Measurements from ENCODE around the gene RBBP4. TPM values are rescaled to one million over a fixed set of nuclear protein-coding genes. Genes with fewer than 3 reads are reported as not detected.

The RBBP4 gene
- total and polyA plus RNA-seq, 2 of the 13 experiments (the other 11 are each of a cell fraction or from before 2014, with no cell fraction given), result 64.4 to 166 TPM

DNA sequence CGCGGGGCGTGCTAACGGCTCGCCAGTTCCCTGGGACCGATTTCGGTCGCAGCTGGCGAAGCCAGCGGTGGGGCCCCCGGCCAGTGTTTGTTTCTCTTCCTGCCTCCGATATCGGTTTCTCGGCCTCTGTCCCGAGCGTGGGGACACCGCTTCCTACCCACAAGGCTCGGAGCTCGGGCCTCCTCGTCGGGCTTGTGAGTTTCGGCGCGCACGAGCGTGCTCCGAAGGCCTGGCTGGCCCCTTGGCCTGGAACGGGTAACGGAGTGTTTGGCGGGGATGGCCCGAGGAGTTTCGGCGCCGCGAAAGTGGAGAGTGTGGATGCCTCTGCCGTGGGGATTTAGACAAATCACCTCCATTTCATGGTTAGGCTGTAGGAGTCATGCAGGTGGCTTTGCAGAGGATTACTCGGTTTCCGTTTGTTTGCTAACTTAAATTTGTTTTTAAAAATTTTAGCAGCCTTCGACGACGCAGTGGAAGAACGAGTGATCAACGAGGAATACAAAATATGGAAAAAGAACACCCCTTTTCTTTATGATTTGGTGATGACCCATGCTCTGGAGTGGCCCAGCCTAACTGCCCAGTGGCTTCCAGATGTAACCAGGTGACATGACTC is 559 bp downstream of the RBBP4 start (continued):
- TF ChIP-seq, protein P1, sequence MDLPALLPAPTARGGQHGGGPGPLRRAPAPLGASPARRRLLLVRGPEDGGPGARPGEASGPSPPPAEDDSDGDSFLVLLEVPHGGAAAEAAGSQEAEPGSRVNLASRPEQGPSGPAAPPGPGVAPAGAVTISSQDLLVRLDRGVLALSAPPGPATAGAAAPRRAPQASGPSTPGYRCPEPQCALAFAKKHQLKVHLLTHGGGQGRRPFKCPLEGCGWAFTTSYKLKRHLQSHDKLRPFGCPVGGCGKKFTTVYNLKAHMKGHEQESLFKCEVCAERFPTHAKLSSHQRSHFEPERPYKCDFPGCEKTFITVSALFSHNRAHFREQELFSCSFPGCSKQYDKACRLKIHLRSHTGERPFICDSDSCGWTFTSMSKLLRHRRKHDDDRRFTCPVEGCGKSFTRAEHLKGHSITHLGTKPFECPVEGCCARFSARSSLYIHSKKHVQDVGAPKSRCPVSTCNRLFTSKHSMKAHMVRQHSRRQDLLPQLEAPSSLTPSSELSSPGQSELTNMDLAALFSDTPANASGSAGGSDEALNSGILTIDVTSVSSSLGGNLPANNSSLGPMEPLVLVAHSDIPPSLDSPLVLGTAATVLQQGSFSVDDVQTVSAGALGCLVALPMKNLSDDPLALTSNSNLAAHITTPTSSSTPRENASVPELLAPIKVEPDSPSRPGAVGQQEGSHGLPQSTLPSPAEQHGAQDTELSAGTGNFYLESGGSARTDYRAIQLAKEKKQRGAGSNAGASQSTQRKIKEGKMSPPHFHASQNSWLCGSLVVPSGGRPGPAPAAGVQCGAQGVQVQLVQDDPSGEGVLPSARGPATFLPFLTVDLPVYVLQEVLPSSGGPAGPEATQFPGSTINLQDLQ (CRISPR knock-in tag; IDR thresholded peaks at IDR 0.05), result no peak
- TF ChIP-seq BCL6 (CRISPR knock-in tag; IDR thresholded peaks at IDR 0.05) (no peak), ZNF264 (CRISPR knock-in tag; IDR thresholded peaks at IDR 0.05) (peak; percentile 1; the same call in 1 of the 2 replicates), KAT2B (IDR thresholded peaks at IDR 0.05; ENCODE audit: borderline replicate concordance, low read depth, low read length) (no peak), ZNF333 (CRISPR knock-in tag; IDR thresholded peaks at IDR 0.05; ENCODE audit: borderline replicate concordance) (0 out of 2 replicates have a peak, but pooled peaks have one; percentile 6), ZSCAN30 (CRISPR knock-in tag; IDR thresholded peaks at IDR 0.05) (0 out of 2 replicates have a peak, but pooled peaks have one; percentile 10), RNF2 (conservative IDR thresholded peaks at IDR 0.05; ENCODE audit: low read depth) (0 out of 2 replicates have a peak, but pooled peaks have one; percentile 73), ZNF780A (CRISPR knock-in tag; IDR thresholded peaks at IDR 0.05) (no peak), RELA (CRISPR knock-in tag; IDR thresholded peaks at IDR 0.05) (no peak), MTF1 (CRISPR knock-in tag; IDR thresholded peaks at IDR 0.05) (no peak; the same call in 1 of the 2 replicates), MTF2 (CRISPR knock-in tag; IDR thresholded peaks at IDR 0.05; ENCODE audit: borderline replicate concordance) (no peak), U2AF2 (IDR thresholded peaks at IDR 0.05; ENCODE audit: low read depth, low read length) (0 out of 2 replicates have a peak, but pooled peaks have one; percentile 55), RAD51 (IDR thresholded peaks at IDR 0.05; ENCODE audit: borderline replicate concordance) (no peak), GATA4 (IDR thresholded peaks at IDR 0.05; ENCODE audit: borderline replicate concordance, low read depth) (no peak), PAX8 (CRISPR knock-in tag; IDR thresholded peaks at IDR 0.05; ENCODE audit: borderline replicate concordance) (no peak), CBX5 (CRISPR knock-in tag; IDR thresholded peaks at IDR 0.05; ENCODE audit: borderline replicate concordance) (no peak), ZKSCAN5 (CRISPR knock-in tag; IDR thresholded peaks at IDR 0.05) (0 out of 2 replicates have a peak, but pooled peaks have one; percentile 12)
- TF ChIP-seq, protein P2, sequence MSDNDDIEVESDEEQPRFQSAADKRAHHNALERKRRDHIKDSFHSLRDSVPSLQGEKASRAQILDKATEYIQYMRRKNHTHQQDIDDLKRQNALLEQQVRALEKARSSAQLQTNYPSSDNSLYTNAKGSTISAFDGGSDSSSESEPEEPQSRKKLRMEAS (IDR thresholded peaks at IDR 0.05), result no peak; the same call in 1 of the 2 replicates
- TF ChIP-seq, protein P3, sequence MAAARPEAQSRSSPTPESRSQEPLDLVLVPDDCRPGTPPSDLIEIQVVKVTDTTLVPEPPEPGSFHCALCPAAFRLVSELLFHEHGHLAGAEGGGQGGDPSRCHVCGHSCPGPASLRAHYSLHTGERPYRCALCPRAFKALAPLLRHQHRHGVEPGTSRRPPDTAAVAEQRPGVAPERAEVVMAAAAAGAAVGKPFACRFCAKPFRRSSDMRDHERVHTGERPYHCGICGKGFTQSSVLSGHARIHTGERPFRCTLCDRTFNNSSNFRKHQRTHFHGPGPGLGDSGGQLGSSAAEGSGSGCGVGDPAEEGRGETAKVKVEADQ (CRISPR knock-in tag; IDR thresholded peaks at IDR 0.05; ENCODE audit: borderline replicate concordance), result peak; percentile 65; the same call in 1 of the 2 replicates
- TF ChIP-seq, protein P4, sequence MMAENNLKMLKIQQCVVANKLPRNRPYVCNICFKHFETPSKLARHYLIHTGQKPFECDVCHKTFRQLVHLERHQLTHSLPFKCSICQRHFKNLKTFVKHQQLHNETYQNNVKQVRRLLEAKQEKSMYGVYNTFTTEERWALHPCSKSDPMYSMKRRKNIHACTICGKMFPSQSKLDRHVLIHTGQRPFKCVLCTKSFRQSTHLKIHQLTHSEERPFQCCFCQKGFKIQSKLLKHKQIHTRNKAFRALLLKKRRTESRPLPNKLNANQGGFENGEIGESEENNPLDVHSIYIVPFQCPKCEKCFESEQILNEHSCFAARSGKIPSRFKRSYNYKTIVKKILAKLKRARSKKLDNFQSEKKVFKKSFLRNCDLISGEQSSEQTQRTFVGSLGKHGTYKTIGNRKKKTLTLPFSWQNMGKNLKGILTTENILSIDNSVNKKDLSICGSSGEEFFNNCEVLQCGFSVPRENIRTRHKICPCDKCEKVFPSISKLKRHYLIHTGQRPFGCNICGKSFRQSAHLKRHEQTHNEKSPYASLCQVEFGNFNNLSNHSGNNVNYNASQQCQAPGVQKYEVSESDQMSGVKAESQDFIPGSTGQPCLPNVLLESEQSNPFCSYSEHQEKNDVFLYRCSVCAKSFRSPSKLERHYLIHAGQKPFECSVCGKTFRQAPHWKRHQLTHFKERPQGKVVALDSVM (CRISPR knock-in tag; IDR thresholded peaks at IDR 0.05), result peak; percentile 9; the same call in 1 of the 2 replicates
- TF ChIP-seq, protein P5, sequence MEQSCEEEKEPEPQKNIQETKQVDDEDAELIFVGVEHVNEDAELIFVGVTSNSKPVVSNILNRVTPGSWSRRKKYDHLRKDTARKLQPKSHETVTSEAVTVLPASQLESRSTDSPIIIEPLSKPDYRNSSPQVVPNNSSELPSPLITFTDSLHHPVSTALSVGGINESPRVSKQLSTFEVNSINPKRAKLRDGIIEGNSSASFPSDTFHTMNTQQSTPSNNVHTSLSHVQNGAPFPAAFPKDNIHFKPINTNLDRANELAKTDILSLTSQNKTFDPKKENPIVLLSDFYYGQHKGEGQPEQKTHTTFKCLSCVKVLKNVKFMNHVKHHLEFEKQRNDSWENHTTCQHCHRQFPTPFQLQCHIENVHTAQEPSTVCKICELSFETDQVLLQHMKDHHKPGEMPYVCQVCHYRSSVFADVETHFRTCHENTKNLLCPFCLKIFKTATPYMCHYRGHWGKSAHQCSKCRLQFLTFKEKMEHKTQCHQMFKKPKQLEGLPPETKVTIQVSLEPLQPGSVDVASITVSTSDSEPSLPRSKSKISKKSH (CRISPR knock-in tag; IDR thresholded peaks at IDR 0.05; ENCODE audit: borderline replicate concordance), result no peak
